Testis (tissue), 3 donors: ENCODE measurements around the gene CCNK. TPM values are rescaled to one million over a fixed set of nuclear protein-coding genes. Genes with fewer than 3 reads are reported as not detected.

Source experiments
- DNase-seq: peaks from one replicate; pipeline ENCODE4 v3.0.0-alpha.2; 2019
- H3K27ac ChIP-seq, 2 donors: fragments of 200-600 bp; sonication (generic); one replicate each; pipeline ENCODE4 v1.5.1; 2019
- H3K27me3 ChIP-seq: fragments of 200-600 bp; sonication (generic); one replicate; pipeline ENCODE4 v1.5.1; 2019
- H3K36me3 ChIP-seq: fragments of 200-600 bp; sonication (generic); one replicate; pipeline ENCODE4 v1.5.1; 2017; ENCODE audit warnings: low read depth; ENCODE audit errors: missing control alignments
- H3K4me1 ChIP-seq: fragments of 200-600 bp; sonication (generic); one replicate; pipeline ENCODE4 v1.5.1; 2019
- H3K4me3 ChIP-seq, 2 donors: fragments of 200-600 bp; sonication (generic); one replicate each; pipeline ENCODE4 v1.5.1; 2017 to 2019
- H3K9me3 ChIP-seq: fragments of 200-600 bp; sonication (generic); one replicate; pipeline ENCODE4 v1.5.1; 2017
- POLR2A ChIP-seq: fragments of 450-650 bp; IDR thresholded peaks from one replicate; pipeline ENCODE4 v1.6.1; 2017; ENCODE audit warnings: antibody characterized with exemption, mild to moderate bottlenecking, moderate library complexity
- WGBS, 2 donors: methylation state at CpG; one replicate each; pipeline ENCODE4 v1.1.5; 2018; 5-methylcytosine and 5-hydroxymethylcytosine counted together
- intact Hi-C: fragments of 100-400 bp; cut with DNase I; formaldehyde crosslinking; loops from one replicate; pipeline ENCODE4 v1.15.1; 2023; ENCODE audit warnings: low total_unique reads
- polyA plus RNA-seq: library from polyadenylated mRNA; stranded (reverse); fragments of 350-450 nt; fragmentation: Illumina TruSeq; extraction: RNeasy Lipid Tissue Mini Kit (QIAGEN cat#74804); gene quantifications from one replicate; pipeline ENCODE4 v1.2.3, GENCODE V29; 2014; ENCODE audit warnings: low read depth, low replicate concordance; ENCODE audit not compliant: insufficient read depth
- small RNA-seq, 2 donors: library from RNA; depleted of rRNA; stranded (forward); fragments of <200 nt; gene quantifications; one replicate each; pipeline ENCODE3, GENCODE V24; 2016
- total RNA-seq, 2 donors: library from RNA; depleted of rRNA; stranded (reverse); fragments of >200 nt; gene quantifications; one replicate each; pipeline ENCODE4 v1.2.3, GENCODE V29; 2016
- TF ChIP-seq, protein P1 (sequence below), 3 experiments: fragments of 450-650 bp in 2 of 3; fragments of 200-600 bp in 1 of 3; sonication (generic) in 1 of 3; IDR thresholded peaks; one replicate each; pipeline ENCODE4 v1.5.1; 2016 to 2019; ENCODE audit warnings: antibody characterized with exemption in 3 of 3, mild to moderate bottlenecking in 2 of 3, moderate library complexity in 1 of 3

CCNK gene
- total and polyA plus RNA-seq, 3 donors from 2014 or later = 69.1 to 134 (median 73.1) TPM

GRCh38 chr14:99559286-99559990 lies 78.2 kb downstream of the CCNK start:
- no peak for DNase-seq
- no peak for TF ChIP-seq POLR2A
- TF ChIP-seq, protein P1, sequence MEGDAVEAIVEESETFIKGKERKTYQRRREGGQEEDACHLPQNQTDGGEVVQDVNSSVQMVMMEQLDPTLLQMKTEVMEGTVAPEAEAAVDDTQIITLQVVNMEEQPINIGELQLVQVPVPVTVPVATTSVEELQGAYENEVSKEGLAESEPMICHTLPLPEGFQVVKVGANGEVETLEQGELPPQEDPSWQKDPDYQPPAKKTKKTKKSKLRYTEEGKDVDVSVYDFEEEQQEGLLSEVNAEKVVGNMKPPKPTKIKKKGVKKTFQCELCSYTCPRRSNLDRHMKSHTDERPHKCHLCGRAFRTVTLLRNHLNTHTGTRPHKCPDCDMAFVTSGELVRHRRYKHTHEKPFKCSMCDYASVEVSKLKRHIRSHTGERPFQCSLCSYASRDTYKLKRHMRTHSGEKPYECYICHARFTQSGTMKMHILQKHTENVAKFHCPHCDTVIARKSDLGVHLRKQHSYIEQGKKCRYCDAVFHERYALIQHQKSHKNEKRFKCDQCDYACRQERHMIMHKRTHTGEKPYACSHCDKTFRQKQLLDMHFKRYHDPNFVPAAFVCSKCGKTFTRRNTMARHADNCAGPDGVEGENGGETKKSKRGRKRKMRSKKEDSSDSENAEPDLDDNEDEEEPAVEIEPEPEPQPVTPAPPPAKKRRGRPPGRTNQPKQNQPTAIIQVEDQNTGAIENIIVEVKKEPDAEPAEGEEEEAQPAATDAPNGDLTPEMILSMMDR (IDR thresholded peaks at IDR 0.05) = no peak
- Histone ChIP-seq H3K4me1 (peaks cover 29% of the 10 kb centered on the region), H3K9me3 (no peaks in the 10 kb centered on the region), H3K27ac (no peak overlapping the region), H3K27me3 (no peaks in the 10 kb centered on the region), H3K4me3 (no peak overlapping the region), H3K36me3 (no peaks in the 10 kb centered on the region)
- 80 to 82% methylated on average over 16 of the region's 16 CpGs for WGBS, 2 donors
- intact Hi-C loops = no loop called here

DNA sequence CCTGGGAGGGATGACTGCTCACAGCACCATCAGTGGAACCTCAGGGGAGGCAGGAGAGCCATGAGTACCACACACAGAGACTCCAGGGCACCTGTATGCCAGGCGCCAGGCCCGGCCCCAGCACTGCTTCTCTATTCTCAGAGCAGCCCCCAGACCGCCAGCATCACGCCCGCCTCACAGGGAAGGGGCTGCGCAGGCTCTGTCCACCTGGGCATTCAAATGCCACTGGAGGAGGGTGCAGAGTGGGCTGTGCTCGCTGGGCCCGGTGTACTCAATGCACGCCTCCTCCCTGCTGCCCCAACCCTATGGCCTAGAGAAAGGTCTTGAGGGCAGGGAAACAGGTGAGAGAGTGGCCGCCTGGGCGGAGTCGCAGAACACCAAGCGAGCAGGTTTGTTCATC lies 79.2 kb downstream of the CCNK start:
- Histone ChIP-seq H3K9me3 (no peaks in the 10 kb centered on the region), H3K36me3 (no peaks in the 10 kb centered on the region), H3K4me1 (peaks cover 29% of the 10 kb centered on the region), H3K4me3 (no peak overlapping the region), H3K27me3 (no peaks in the 10 kb centered on the region), H3K27ac (no peak overlapping the region)
- no peak for DNase-seq
- TF ChIP-seq, protein P1 (IDR thresholded peaks at IDR 0.05) = no peak
- no peak for TF ChIP-seq POLR2A
- WGBS, 2 donors = 92 to 93% methylated on average over 13 of the region's 13 CpGs
- intact Hi-C loops = no loop called here

GRCh38 chr14:99560922-99561683 lies 79.9 kb downstream of the CCNK start:
- Histone ChIP-seq H3K4me1 (peaks cover 29% of the 10 kb centered on the region), H3K36me3 (no peaks in the 10 kb centered on the region), H3K27me3 (no peaks in the 10 kb centered on the region), H3K9me3 (no peaks in the 10 kb centered on the region), H3K27ac (no peak overlapping the region), H3K4me3 (no peak overlapping the region)
- no peak for TF ChIP-seq POLR2A
- TF ChIP-seq, protein P1 (IDR thresholded peaks at IDR 0.05) = no peak
- WGBS, 2 donors = 62 to 80% methylated on average over 2 to 15 of the region's 15 CpGs
- intact Hi-C loops = no loop called here
- DNase-seq = peak; percentile 65

GRCh38 chr14:99561864-99562263 lies 80.7 kb downstream of the CCNK start:
- no peak for TF ChIP-seq POLR2A
- TF ChIP-seq, protein P1 (IDR thresholded peaks at IDR 0.05) = no peak
- Histone ChIP-seq H3K27me3 (no peaks in the 10 kb centered on the region), H3K4me1 (peaks cover 29% of the 10 kb centered on the region), H3K4me3 (no peak overlapping the region), H3K27ac (no peak overlapping the region), H3K9me3 (no peaks in the 10 kb centered on the region), H3K36me3 (no peaks in the 10 kb centered on the region)
- 90 to 93% methylated on average over 9 to 10 of the region's 10 CpGs for WGBS, 2 donors
- intact Hi-C loops = no loop called here
- no peak for DNase-seq

Small RNA genes lying within 50 kb of the gene (small RNA-seq; reads per million reads assigned to genes)
- gene RNU6-91P = 0 reads per million in 2 donors

Other genes with a start within 250 kb of the CCNK start
- gene BCL11B, start 209.2 kb upstream of the CCNK start, total RNA-seq = 1 to 10 TPM; 4.4 to 4.7 TPM
- gene BCL11B, start 209.2 kb upstream of the CCNK start, polyA plus RNA-seq = 0.96 TPM
- 100 to 1,000 TPM; 135 to 160 TPM for gene SETD3, start 550 bp upstream of the CCNK start, total RNA-seq
- 186 TPM for gene SETD3, start 550 bp upstream of the CCNK start, polyA plus RNA-seq
- gene CCDC85C, start 122.8 kb downstream of the CCNK start, total RNA-seq = 10 to 100 TPM; 26.4 to 28.3 TPM
- 25.6 TPM for gene CCDC85C, start 122.8 kb downstream of the CCNK start, polyA plus RNA-seq
- gene HHIPL1, start 163.7 kb downstream of the CCNK start, total RNA-seq = 1 to 10 TPM; 2.7 to 3.9 TPM
- gene HHIPL1, start 163.7 kb downstream of the CCNK start, polyA plus RNA-seq = 1.0 TPM
- gene CYP46A1, start 202.9 kb downstream of the CCNK start, total RNA-seq = 1 to 10 TPM; 4.2 to 4.6 TPM
- 2.5 TPM for gene CYP46A1, start 202.9 kb downstream of the CCNK start, polyA plus RNA-seq